Natural killer cell treated with Interleukin-12 subunit alpha and Interleukin-12 subunit beta and Interleukin-15 and Interleukin-18, amount 100 ng/mL, for 72 hours (primary cell): ENCODE data around the gene BMP7. TPM values are rescaled to one million over a fixed set of nuclear protein-coding genes. Genes with fewer than 3 reads are reported as not detected.
"Not testable (repeated sequence)": the region's sequence is repeated elsewhere in the genome, so short reads cannot be mapped to it uniquely, and the experiment has no call there.

Experiments
- ATAC-seq, 2 donors: fragments of 150-1000 bp; cut with Tn5 transposase in 1 of 2; sonication (Bioruptor Pico), chemical (Tn5 transposase) in 1 of 2; 2 replicates each; pipeline ENCODE4 v1.10.0; 2021
- DNase-seq: peaks from one replicate; pipeline ENCODE4 v3.0.0; 2022; ENCODE audit warnings: low spot score
- H3K27ac Mint-ChIP-seq, 2 donors: 1 replicate in 1 of 2; 2 replicates in 1 of 2; pipeline ENCODE4 v1.8.0; 2022; ENCODE audit warnings: mixed read lengths in 2 of 2, mild to moderate bottlenecking in 1 of 2, moderate library complexity in 1 of 2
- H3K27me3 Mint-ChIP-seq, 2 donors: 1 replicate in 1 of 2; 2 replicates in 1 of 2; pipeline ENCODE4 v1.8.0; 2022; ENCODE audit warnings: mixed read lengths in 2 of 2
- H3K36me3 Mint-ChIP-seq: one replicate; pipeline ENCODE4 v1.8.0; 2022; ENCODE audit warnings: mixed read lengths
- H3K4me1 Mint-ChIP-seq, 2 donors: 1 replicate in 1 of 2; 2 replicates in 1 of 2; pipeline ENCODE4 v1.8.0; 2022; ENCODE audit warnings: low read depth in 2 of 2, mixed read lengths in 2 of 2, mild to moderate bottlenecking in 1 of 2
- H3K4me3 Mint-ChIP-seq: one replicate; pipeline ENCODE4 v1.8.0; 2022; ENCODE audit warnings: mixed read lengths
- H3K9me3 Mint-ChIP-seq: 2 replicates; pipeline ENCODE4 v1.8.0; 2022; ENCODE audit warnings: mixed read lengths
- total RNA-seq, 2 donors: library from RNA; stranded (reverse); gene quantifications; one replicate each; pipeline ENCODE4 v1.2.3, GENCODE V29; 2022

BMP7 gene
- total RNA-seq, 2 donors from 2014 or later, result not detected

GRCh38 chr20:57280221-57280620 lies 13.8 kb upstream of the BMP7 start:
- H3K36me3 Mint-ChIP-seq, result no peaks in the 10 kb centered on the region
- no peak overlapping the region for H3K27ac Mint-ChIP-seq
- ATAC-seq, result no peak
- H3K4me3 Mint-ChIP-seq, result no peak overlapping the region
- DNase-seq, result no peak
- H3K4me1 Mint-ChIP-seq, result no peaks in the 10 kb centered on the region
- H3K27me3 Mint-ChIP-seq, result peaks cover 38 to 65% of the 10 kb centered on the region in 2 donors
- no peaks in the 10 kb centered on the region for H3K9me3 Mint-ChIP-seq

GRCh38 chr20:57279548-57279947 lies 13.1 kb upstream of the BMP7 start:
- not testable (repeated sequence) for H3K4me3 Mint-ChIP-seq, H3K36me3 Mint-ChIP-seq, DNase-seq, H3K4me1 Mint-ChIP-seq, ATAC-seq, H3K27ac Mint-ChIP-seq, H3K9me3 Mint-ChIP-seq
- H3K27me3 Mint-ChIP-seq, result peaks cover 38 to 68% of the 10 kb centered on the region in 2 donors

- Mint-ChIP-seq H3K27ac (no peak overlapping the region), H3K4me1 (no peaks in the 10 kb centered on the region), H3K27me3 (peaks cover 32 to 66% of the 10 kb centered on the region in 2 donors), H3K9me3 (no peaks in the 10 kb centered on the region), H3K36me3 (no peaks in the 10 kb centered on the region), H3K4me3 (no peak overlapping the region)
- DNase-seq (no peak), ATAC-seq (no peak)
Measured at GRCh38 chr20:57278457-57278856, 12.0 kb upstream of the BMP7 start.

GRCh38 chr20:57277398-57278105 lies 11.1 kb upstream of the BMP7 start:
- DNase-seq, result no peak
- no peak overlapping the region for H3K27ac Mint-ChIP-seq
- no peaks in the 10 kb centered on the region for H3K4me1 Mint-ChIP-seq
- H3K4me3 Mint-ChIP-seq, result no peak overlapping the region
- H3K9me3 Mint-ChIP-seq, result no peaks in the 10 kb centered on the region
- no peak for ATAC-seq
- H3K36me3 Mint-ChIP-seq, result no peaks in the 10 kb centered on the region
- H3K27me3 Mint-ChIP-seq, result peaks cover 25 to 61% of the 10 kb centered on the region in 2 donors

- Mint-ChIP-seq H3K27me3 (peaks cover 23 to 69% of the 10 kb centered on the region in 2 donors), H3K4me1 (no peaks in the 10 kb centered on the region), H3K4me3 (no peak overlapping the region), H3K27ac (no peak overlapping the region), H3K36me3 (no peaks in the 10 kb centered on the region), H3K9me3 (no peaks in the 10 kb centered on the region)
- ATAC-seq, result no peak
- no peak for DNase-seq
Measured at GRCh38 chr20:57276221-57276620, 9.8 kb upstream of the BMP7 start.

- Mint-ChIP-seq H3K27ac (no peak overlapping the region), H3K36me3 (no peaks in the 10 kb centered on the region)
Measured at GRCh38 chr20:57275813-57276212, 9.4 kb upstream of the BMP7 start.

GRCh38 chr20:57275334-57275733 lies 8.9 kb upstream of the BMP7 start:
- Mint-ChIP-seq H3K4me1 (no peaks in the 10 kb centered on the region), H3K9me3 (no peaks in the 10 kb centered on the region), H3K36me3 (no peaks in the 10 kb centered on the region), H3K27ac (no peak overlapping the region), H3K27me3 (peaks cover 27 to 72% of the 10 kb centered on the region in 2 donors), H3K4me3 (no peak overlapping the region)
- no peak for DNase-seq
- no peak for ATAC-seq

More at GRCh38 chr20:57275813-57276212, 9.4 kb upstream of the BMP7 start:
- Mint-ChIP-seq H3K27me3 (peaks cover 27 to 72% of the 10 kb centered on the region in 2 donors), H3K9me3 (no peaks in the 10 kb centered on the region), H3K4me1 (no peaks in the 10 kb centered on the region), H3K4me3 (no peak overlapping the region)
- DNase-seq, result no peak
- ATAC-seq, result no peak

GRCh38 chr20:57274846-57275245 lies 8.4 kb upstream of the BMP7 start:
- no peak overlapping the region for H3K4me3 Mint-ChIP-seq
- no peaks in the 10 kb centered on the region for H3K9me3 Mint-ChIP-seq
- peaks cover 29 to 72% of the 10 kb centered on the region in 2 donors for H3K27me3 Mint-ChIP-seq
- ATAC-seq (no peak), DNase-seq (no peak)
- H3K36me3 Mint-ChIP-seq, result no peaks in the 10 kb centered on the region
- no peak overlapping the region for H3K27ac Mint-ChIP-seq
- H3K4me1 Mint-ChIP-seq, result no peaks in the 10 kb centered on the region

- H3K9me3 Mint-ChIP-seq, result no peaks in the 10 kb centered on the region
- no peak overlapping the region for H3K4me3 Mint-ChIP-seq
- H3K4me1 Mint-ChIP-seq, result no peaks in the 10 kb centered on the region
- DNase-seq (no peak), ATAC-seq (no peak)
- no peak overlapping the region for H3K27ac Mint-ChIP-seq
- H3K27me3 Mint-ChIP-seq, result peaks cover 33 to 72% of the 10 kb centered on the region in 2 donors
- H3K36me3 Mint-ChIP-seq, result no peaks in the 10 kb centered on the region
Measured at GRCh38 chr20:57274299-57274698, 7.9 kb upstream of the BMP7 start.

GRCh38 chr20:57272883-57273535 lies 6.6 kb upstream of the BMP7 start:
- ATAC-seq (no peak), DNase-seq (no peak)
- Mint-ChIP-seq H3K27me3 (peaks cover 37 to 79% of the 10 kb centered on the region in 2 donors), H3K9me3 (no peaks in the 10 kb centered on the region), H3K4me1 (no peaks in the 10 kb centered on the region), H3K4me3 (no peak overlapping the region), H3K27ac (no peak overlapping the region), H3K36me3 (no peaks in the 10 kb centered on the region)

- Mint-ChIP-seq H3K9me3 (no peaks in the 10 kb centered on the region), H3K27me3 (peaks cover 40 to 78% of the 10 kb centered on the region in 2 donors), H3K27ac (no peak overlapping the region), H3K4me1 (peaks cover 0 to 6% of the 10 kb centered on the region in 2 donors), H3K4me3 (no peak overlapping the region), H3K36me3 (no peaks in the 10 kb centered on the region)
- DNase-seq (no peak), ATAC-seq (no peak)
Measured at GRCh38 chr20:57270204-57270984, 4.0 kb upstream of the BMP7 start.

- DNase-seq (no peak), ATAC-seq (no peak)
- no peaks in the 10 kb centered on the region for H3K9me3 Mint-ChIP-seq
- peaks cover 39 to 71% of the 10 kb centered on the region in 2 donors for H3K27me3 Mint-ChIP-seq
- H3K27ac Mint-ChIP-seq, result no peak overlapping the region
- H3K4me1 Mint-ChIP-seq, result peaks cover 0 to 6% of the 10 kb centered on the region in 2 donors
- H3K4me3 Mint-ChIP-seq, result no peak overlapping the region
- H3K36me3 Mint-ChIP-seq, result no peaks in the 10 kb centered on the region
Measured at GRCh38 chr20:57269148-57269984, 2.9 kb upstream of the BMP7 start.

GRCh38 chr20:57268399-57269076 lies 2.1 kb upstream of the BMP7 start:
- Mint-ChIP-seq H3K27ac (no peak overlapping the region), H3K36me3 (no peaks in the 10 kb centered on the region), H3K4me1 (peaks cover 0 to 6% of the 10 kb centered on the region in 2 donors), H3K27me3 (peaks cover 41 to 71% of the 10 kb centered on the region in 2 donors), H3K9me3 (no peaks in the 10 kb centered on the region), H3K4me3 (no peak overlapping the region)
- DNase-seq, result no peak
- no peak for ATAC-seq
